Caco-2 (cell line): Measurements from ENCODE around the gene BTG2. TPM values are rescaled to one million over a fixed set of nuclear protein-coding genes. Genes with fewer than 3 reads are reported as not detected.
A peak's percentile ranks its signal among the peaks of the same experiment; 100 is the strongest.

Source experiments
- BruUV-seq: library from RNA; stranded (reverse); fragments of 400-500 nt; replicated peaks from 2 replicates; lab custom pipeline; 2021; lab: Mats Ljungman, UMichigan
- CTCF ChIA-PET: fragments of 300-600 bp; sonication (Branson Sonifier 250); formaldehyde crosslinking; loops from one replicate; lab custom pipeline; 2022; ENCODE audit warnings: antibody characterized with exemption; lab: Charles Lee
- POLR2A ChIA-PET: fragments of 300-600 bp; sonication (Branson Sonifier 250); formaldehyde crosslinking; loops from one replicate; lab custom pipeline; 2022; ENCODE audit warnings: antibody characterized with exemption; lab: Charles Lee
- DNase-seq, 2 experiments: peaks; one replicate each; pipeline versions ENCODE4 v3.0.0 to v3.0.0-alpha.2; 2020 to 2022
- H3K27me3 ChIP-seq: replicated peaks from 2 replicates; pipeline ENCODE4 v1.6.0; 2011; ENCODE audit warnings: low read length; ENCODE audit not compliant: control insufficient read depth, insufficient read depth
- H3K36me3 ChIP-seq: 2 replicates; pipeline ENCODE4 v1.5.1; 2011; ENCODE audit warnings: low read length; ENCODE audit not compliant: control insufficient read depth, insufficient read depth
- H3K4me1 ChIP-seq: fragments of 250-450 bp; sonication (Bioruptor Pico); 2 replicates; pipeline ENCODE4 v1.5.1; 2020; ENCODE audit warnings: mild to moderate bottlenecking
- H3K4me3 ChIP-seq: 2 replicates; pipeline ENCODE4 v1.5.1; 2011; ENCODE audit warnings: low read depth, mild to moderate bottlenecking, control low read depth, low read length
- H3K9me3 ChIP-seq: fragments of 250-450 bp; sonication (Bioruptor Pico); 2 replicates; pipeline ENCODE4 v1.5.1; 2020; ENCODE audit warnings: mild to moderate bottlenecking, moderate library complexity
- H3K27ac Mint-ChIP-seq: one replicate; pipeline ENCODE4 v1.8.0; 2022; ENCODE audit warnings: mixed read lengths; ENCODE audit not compliant: unreplicated experiment
- H3K27me3 Mint-ChIP-seq: one replicate; pipeline ENCODE4 v1.8.0; 2022; ENCODE audit warnings: mixed read lengths; ENCODE audit not compliant: insufficient read depth, unreplicated experiment
- H3K36me3 Mint-ChIP-seq: one replicate; pipeline ENCODE4 v1.8.0; 2022; ENCODE audit warnings: mild to moderate bottlenecking, mixed read lengths; ENCODE audit not compliant: insufficient read depth, unreplicated experiment
- H3K4me1 Mint-ChIP-seq: one replicate; pipeline ENCODE4 v1.8.0; 2022; ENCODE audit warnings: low read depth, mixed read lengths; ENCODE audit not compliant: unreplicated experiment
- H3K4me3 Mint-ChIP-seq: one replicate; pipeline ENCODE4 v1.8.0; 2022; ENCODE audit warnings: mild to moderate bottlenecking, moderate library complexity, mixed read lengths; ENCODE audit not compliant: unreplicated experiment
- H3K9me3 Mint-ChIP-seq: one replicate; pipeline ENCODE4 v1.8.0; 2022; ENCODE audit warnings: mixed read lengths; ENCODE audit not compliant: unreplicated experiment
- intact Hi-C: fragments of 100-400 bp; cut with micrococcal nuclease; formaldehyde crosslinking; loops from one replicate; pipeline ENCODE4 v1.10.0; 2022; ENCODE audit not compliant: unreplicated experiment
- total RNA-seq: library from RNA; stranded (reverse); gene quantifications from 2 replicates; pipeline ENCODE4 v1.2.3, GENCODE V29; 2022
- TF ChIP-seq, protein P1 (sequence below), 2 experiments: fragments of 200-600 bp in 1 of 2; IDR thresholded peaks; 1 replicate in 1 of 2; 2 replicates in 1 of 2; pipeline versions ENCODE4 v1.5.1 to v1.8.0; 2011 to 2022; ENCODE audit warnings: antibody characterized with exemption in 1 of 2, control low read depth in 1 of 2, inconsistent platforms in 1 of 2, low read depth in 1 of 2, low read length in 1 of 2, mild to moderate bottlenecking in 1 of 2, moderate library complexity in 1 of 2; ENCODE audit not compliant: insufficient read depth in 1 of 2, severe bottlenecking in 1 of 2, unreplicated experiment in 1 of 2

BTG2 gene
- total RNA-seq, 1 experiment from 2014 or later = 21.2 TPM

- H3K36me3 ChIP-seq = peaks cover 9% of the 10 kb centered on the region
- CTCF ChIA-PET = interaction anchor here (0.8 to 2.4 kb wide), 3 partner anchors 21 to 35 kb away, joined by 3 to 19 read pairs (median 3); no protein-coding TSS in a partner anchor
Observed at GRCh38 chr1:203306089-203306964, 1.0 kb downstream of the BTG2 start.

DNA sequence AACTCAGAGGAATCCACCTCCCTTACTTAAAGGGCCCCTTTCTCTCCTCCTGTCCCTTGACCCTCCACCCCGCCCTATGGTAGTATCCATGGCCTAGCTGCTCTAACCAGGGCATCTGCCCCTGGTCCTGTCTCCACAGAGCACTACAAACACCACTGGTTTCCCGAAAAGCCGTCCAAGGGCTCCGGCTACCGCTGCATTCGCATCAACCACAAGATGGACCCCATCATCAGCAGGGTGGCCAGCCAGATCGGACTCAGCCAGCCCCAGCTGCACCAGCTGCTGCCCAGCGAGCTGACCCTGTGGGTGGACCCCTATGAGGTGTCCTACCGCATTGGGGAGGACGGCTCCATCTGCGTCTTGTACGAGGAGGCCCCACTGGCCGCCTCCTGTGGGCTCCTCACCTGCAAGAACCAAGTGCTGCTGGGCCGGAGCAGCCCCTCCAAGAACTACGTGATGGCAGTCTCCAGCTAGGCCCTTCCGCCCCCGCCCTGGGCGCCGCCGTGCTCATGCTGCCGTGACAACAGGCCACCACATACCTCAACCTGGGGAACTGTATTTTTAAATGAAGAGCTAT is 1.7 kb downstream of the BTG2 start:
- TF ChIP-seq, protein P1, sequence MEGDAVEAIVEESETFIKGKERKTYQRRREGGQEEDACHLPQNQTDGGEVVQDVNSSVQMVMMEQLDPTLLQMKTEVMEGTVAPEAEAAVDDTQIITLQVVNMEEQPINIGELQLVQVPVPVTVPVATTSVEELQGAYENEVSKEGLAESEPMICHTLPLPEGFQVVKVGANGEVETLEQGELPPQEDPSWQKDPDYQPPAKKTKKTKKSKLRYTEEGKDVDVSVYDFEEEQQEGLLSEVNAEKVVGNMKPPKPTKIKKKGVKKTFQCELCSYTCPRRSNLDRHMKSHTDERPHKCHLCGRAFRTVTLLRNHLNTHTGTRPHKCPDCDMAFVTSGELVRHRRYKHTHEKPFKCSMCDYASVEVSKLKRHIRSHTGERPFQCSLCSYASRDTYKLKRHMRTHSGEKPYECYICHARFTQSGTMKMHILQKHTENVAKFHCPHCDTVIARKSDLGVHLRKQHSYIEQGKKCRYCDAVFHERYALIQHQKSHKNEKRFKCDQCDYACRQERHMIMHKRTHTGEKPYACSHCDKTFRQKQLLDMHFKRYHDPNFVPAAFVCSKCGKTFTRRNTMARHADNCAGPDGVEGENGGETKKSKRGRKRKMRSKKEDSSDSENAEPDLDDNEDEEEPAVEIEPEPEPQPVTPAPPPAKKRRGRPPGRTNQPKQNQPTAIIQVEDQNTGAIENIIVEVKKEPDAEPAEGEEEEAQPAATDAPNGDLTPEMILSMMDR (IDR thresholded peaks at IDR 0.05; ENCODE audit: insufficient read depth in 1 of 2, low read depth in 1 of 2, low read length in 1 of 2, severe bottlenecking in 1 of 2, unreplicated experiment in 1 of 2) = no peak
- ChIA-PET CTCF (interaction anchor here (1.1 to 2.4 kb wide), 2 partner anchors 21 to 36 kb away, joined by 3 to 19 read pairs; no protein-coding TSS in a partner anchor), POLR2A (interaction anchor here (0.9 to 2.5 kb wide), 2 partner anchors 16 to 21 kb away, joined by 4 to 57 read pairs; no protein-coding TSS in a partner anchor)
- Mint-ChIP-seq H3K36me3 (peaks cover 18% of the 10 kb centered on the region), H3K27ac (no peak overlapping the region), H3K4me1 (peaks cover 27% of the 10 kb centered on the region), H3K9me3 (no peaks in the 10 kb centered on the region), H3K27me3 (no peaks in the 10 kb centered on the region), H3K4me3 (peak overlapping the region; percentile 65)
- no TSS peak for BruUV-seq
- Histone ChIP-seq H3K36me3 (peaks cover 9% of the 10 kb centered on the region), H3K9me3 (no peaks in the 10 kb centered on the region), H3K4me3 (peak overlapping the region; percentile 70), H3K27me3 (no peaks in the 10 kb centered on the region), H3K4me1 (peaks cover 25% of the 10 kb centered on the region)
- no peak for DNase-seq
- intact Hi-C loops = no loop called here

More at GRCh38 chr1:203306089-203306964, 1.0 kb downstream of the BTG2 start:
- Mint-ChIP-seq H3K27ac (no peak overlapping the region), H3K9me3 (no peaks in the 10 kb centered on the region), H3K4me1 (peaks cover 27% of the 10 kb centered on the region), H3K36me3 (peaks cover 18% of the 10 kb centered on the region), H3K27me3 (no peaks in the 10 kb centered on the region), H3K4me3 (peak overlapping the region; percentile 65)
- TSS peak; percentile 24 for BruUV-seq
- intact Hi-C loops = no loop called here
- POLR2A ChIA-PET = interaction anchor here (0.9 to 2.5 kb wide), 4 partner anchors 10 to 21 kb away, joined by 3 to 57 read pairs (median 5); no protein-coding TSS in a partner anchor
- H3K4me3 ChIP-seq = peak overlapping the region; percentile 70
- TF ChIP-seq, protein P1 (IDR thresholded peaks at IDR 0.05; ENCODE audit: insufficient read depth in 1 of 2, low read depth in 1 of 2, low read length in 1 of 2, severe bottlenecking in 1 of 2, unreplicated experiment in 1 of 2) = no peak
- no peaks in the 10 kb centered on the region for H3K9me3 ChIP-seq
- peaks cover 25% of the 10 kb centered on the region for H3K4me1 ChIP-seq
- H3K27me3 ChIP-seq = no peaks in the 10 kb centered on the region
- peak in 1 of 2 experiments; percentile 42 for DNase-seq

- no peak overlapping the region for H3K27ac Mint-ChIP-seq
- CTCF ChIA-PET = no interaction called here
Observed at GRCh38 chr1:203307641-203308126, 2.4 kb downstream of the BTG2 start.

More at GRCh38 chr1:203307641-203308126, 2.4 kb downstream of the BTG2 start:
- TF ChIP-seq, protein P1 (IDR thresholded peaks at IDR 0.05; ENCODE audit: insufficient read depth in 1 of 2, low read depth in 1 of 2, low read length in 1 of 2, severe bottlenecking in 1 of 2, unreplicated experiment in 1 of 2) = no peak
- no peak for DNase-seq
- intact Hi-C loops = no loop called here
- H3K27me3 ChIP-seq = no peaks in the 10 kb centered on the region
- BruUV-seq = no TSS peak
- Mint-ChIP-seq H3K4me1 (peaks cover 27% of the 10 kb centered on the region), H3K36me3 (peaks cover 18% of the 10 kb centered on the region), H3K27me3 (no peaks in the 10 kb centered on the region), H3K9me3 (no peaks in the 10 kb centered on the region), H3K4me3 (peak overlapping the region; percentile 22)
- H3K4me1 ChIP-seq = peaks cover 25% of the 10 kb centered on the region
- POLR2A ChIA-PET = interaction anchor here (1.3 kb wide), 1 partner anchor 17 kb away, joined by 3 read pairs; no protein-coding TSS in a partner anchor
- no peak overlapping the region for H3K4me3 ChIP-seq
- peaks cover 9% of the 10 kb centered on the region for H3K36me3 ChIP-seq
- H3K9me3 ChIP-seq = no peaks in the 10 kb centered on the region
